Ammon's horn (tissue), 1 donor: ENCODE results near the gene ANKS6.
"Not testable (repeated sequence)": the region's sequence is repeated elsewhere in the genome, so short reads cannot be mapped to it uniquely, and the experiment has no call there.

Experiments
- DNase-seq: peaks from one replicate; pipeline ENCODE4 v3.0.0-alpha.2; 2016; ENCODE audit warnings: low spot score

Gene ANKS6

DNA sequence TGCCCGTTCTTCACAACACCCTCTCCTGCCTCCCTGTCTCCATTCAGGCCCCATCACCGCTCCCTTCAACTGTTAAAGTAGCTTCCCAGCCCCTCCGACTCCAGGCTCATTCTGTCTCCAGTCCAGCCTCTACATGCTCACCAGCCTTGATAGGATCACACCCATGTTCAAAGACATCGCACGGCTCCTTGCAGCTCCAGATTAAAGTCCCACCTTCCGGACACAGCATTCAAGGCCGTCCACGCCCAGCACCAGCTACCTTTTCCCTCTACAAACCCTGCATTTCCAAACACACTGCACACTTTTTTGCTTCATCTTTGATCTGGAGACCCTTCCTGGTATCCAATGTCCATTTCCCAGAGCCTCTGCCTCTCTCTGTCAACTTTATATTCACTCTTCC, 94.0 kb downstream of the ANKS6 start:
- no peak for DNase-seq

DNA sequence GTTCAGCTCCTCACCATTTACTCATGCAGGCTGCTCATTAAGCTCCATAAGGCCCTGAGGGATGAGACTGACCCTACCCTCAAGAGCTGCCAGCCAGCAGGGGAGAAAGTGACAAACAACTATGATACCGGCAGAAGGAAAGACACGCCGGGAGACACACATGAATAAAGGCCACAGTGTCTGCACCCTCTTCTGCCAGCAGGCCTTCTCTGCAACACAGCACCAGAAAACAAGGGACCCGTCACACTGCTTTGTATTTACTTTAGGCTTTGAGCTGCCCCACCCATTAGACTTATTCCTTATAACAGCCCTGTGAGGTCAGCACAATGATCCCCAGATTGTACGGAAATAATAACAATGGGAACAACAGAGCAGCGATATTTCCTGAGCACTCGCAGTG, 94.8 kb downstream of the ANKS6 start:
- DNase-seq = no peak

DNA sequence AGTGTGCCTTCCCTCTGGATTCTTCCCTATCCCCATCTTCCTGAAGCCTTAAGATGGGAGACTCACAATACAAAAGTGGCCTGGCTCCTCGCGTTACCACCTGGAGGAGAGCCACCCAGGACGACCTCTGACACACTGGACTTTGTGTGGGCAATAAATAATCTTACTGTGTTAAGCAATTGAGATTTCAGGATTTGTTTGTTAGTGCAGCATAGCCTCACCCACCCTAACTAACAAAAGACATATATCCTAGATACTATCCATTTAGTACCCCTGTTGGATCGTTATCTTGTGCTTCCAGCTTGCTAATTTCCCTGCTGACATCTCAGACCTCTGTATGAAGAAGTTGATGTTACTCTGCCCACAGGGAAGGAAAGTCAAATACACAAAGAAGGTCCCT, 95.6 kb downstream of the ANKS6 start:
- no peak for DNase-seq

DNA sequence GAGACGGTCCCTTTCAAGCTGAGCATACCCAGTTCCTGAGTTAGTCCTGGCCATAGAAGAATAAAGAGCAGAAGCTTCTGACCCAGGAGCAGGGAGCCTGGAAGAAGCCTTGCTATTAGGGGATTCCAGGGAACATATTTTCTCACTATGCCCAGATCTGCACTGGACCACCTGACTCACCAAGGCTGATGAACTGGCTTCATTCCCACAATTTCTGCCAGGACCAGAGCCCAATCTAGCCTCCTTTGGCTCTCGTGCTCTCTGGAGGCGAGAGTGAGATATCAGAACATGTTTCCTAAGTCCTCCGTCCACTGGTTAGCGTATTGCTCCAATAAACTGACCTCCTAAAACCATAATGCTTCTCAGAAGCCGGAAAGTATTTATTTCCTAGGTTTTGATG, 97.5 kb downstream of the ANKS6 start:
- no peak for DNase-seq

DNA sequence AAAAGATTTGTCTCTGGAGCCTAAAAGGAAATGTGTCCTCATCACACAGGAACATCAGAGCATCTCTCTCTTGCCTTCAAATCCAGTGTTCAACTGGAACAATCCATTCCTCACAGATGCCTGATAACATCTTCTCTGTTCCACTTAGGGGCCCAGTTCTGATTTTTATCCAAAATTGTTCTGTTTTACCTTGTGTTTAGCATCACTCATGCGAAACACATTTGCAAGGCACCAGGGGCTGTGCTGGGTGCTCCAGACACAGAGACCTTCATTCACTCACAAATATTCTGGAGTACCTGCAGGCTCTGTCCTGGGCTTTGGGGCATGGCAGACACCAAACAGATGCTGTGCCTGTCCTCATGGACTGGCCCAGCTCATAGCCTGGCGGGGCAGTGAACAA, 101.4 kb downstream of the ANKS6 start:
- DNase-seq = no peak

DNA sequence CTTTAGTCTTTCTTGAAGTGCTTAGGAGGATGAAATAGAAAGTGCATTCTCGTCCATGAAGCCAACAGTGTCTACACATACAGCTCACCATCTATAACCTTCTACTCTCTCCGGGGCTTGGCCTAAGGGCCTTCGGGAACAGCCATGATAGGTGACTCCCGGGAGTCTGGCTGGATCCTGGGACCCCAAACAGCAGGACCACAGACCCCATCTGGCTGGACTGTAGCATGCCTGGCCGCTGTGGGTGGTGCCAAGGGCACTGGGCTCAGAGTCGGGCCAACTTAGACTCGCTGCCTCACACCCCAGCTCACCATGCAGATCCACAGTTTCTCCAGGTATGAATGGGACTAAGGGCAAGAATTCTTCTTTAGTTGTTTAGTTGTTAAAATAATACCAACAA, 104.0 kb downstream of the ANKS6 start:
- no peak for DNase-seq

DNA sequence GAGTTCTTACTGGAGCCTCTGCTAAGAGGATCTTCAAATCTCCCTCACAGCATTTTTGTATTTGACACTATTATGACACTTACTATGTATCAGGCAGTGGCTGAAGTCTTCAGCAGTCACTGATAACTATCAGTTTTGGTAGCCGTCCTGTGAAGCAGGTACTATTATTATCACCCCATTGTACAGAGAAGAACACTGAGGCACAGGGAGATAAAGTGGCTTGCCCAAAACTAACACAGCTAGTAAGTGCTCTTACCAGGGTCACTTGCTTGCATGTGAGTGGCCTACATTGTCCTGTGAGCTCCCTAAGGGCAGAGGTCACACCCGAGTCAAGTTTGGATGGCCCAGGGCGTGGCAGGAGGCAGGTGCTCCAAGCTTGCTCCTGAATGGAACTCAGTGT, 104.5 kb downstream of the ANKS6 start:
- DNase-seq = no peak

DNA sequence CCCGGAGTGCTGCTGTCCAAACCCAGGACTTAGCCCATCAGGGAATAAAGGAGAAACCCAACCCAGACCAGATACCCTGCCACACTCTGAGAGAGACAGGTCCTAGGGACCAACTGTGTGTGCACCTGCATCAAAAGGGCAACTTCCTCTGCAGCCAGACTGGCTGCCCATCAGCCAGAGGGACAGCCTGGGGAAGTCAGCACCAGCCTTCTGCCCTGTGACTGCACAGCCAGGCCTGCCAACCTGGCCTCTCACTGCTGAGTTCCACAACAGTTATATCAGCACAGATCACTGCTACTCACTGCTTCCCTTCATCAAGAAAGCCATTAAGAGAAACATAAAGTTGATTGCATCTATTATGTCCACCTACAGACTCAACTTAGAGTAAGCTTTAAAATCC, 105.7 kb downstream of the ANKS6 start:
- no peak for DNase-seq

DNA sequence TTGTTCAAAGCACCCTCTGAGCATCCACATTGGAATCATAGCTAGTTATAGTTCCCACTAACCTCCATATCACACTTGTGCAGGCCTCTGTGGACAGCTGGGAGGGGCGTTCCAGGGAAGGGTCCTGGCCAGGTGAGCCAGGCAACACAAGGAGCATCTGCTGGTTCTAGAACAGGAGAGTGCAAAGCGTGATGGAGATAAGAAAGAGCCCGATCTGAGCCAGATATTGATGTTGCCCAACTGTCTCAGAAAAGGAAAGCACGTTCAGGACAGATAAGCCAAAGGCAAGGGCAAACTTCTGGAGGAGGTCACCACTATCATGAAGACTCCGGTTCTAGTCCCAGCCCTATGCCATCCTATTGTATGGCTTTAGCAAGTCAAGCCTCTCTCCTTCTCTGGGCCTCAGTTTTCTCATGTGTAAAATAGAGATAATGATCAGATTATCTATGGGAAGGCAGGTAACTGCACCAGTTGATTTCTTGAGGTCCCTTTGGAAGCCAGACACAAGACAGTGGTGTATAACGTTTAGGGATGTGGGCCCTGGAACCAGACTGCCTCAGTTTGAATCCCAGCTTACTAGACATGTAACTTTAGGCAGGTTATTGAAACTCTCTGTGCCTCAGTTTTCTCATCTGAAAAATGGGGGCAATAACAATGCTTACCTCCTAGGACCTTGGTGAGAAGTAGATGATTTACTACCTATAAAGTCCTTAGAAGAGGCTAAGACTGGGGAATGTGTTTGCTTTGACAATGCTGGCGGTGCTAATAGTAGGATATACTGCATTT, 107.5 kb downstream of the ANKS6 start:
- DNase-seq = no peak

DNA sequence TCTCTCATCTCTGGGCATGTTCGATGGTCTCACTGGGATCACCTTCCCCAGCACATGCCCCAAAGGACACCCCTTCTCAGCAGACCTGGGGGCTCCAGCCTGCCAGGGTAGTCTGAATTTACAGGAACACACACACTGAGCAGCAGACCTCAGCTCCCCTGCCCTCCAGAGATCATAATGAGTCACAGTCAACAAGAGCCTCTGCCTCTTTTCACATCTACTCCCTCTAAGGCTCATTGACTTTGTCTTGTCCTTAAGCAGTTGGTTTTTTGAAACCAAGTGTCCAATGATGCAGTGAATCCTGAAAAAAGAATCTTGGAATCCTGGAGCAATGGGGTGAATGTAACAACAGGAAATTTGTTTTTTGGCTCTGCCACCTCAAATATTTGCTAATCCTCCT, 108.4 kb downstream of the ANKS6 start:
- DNase-seq = no peak

DNA sequence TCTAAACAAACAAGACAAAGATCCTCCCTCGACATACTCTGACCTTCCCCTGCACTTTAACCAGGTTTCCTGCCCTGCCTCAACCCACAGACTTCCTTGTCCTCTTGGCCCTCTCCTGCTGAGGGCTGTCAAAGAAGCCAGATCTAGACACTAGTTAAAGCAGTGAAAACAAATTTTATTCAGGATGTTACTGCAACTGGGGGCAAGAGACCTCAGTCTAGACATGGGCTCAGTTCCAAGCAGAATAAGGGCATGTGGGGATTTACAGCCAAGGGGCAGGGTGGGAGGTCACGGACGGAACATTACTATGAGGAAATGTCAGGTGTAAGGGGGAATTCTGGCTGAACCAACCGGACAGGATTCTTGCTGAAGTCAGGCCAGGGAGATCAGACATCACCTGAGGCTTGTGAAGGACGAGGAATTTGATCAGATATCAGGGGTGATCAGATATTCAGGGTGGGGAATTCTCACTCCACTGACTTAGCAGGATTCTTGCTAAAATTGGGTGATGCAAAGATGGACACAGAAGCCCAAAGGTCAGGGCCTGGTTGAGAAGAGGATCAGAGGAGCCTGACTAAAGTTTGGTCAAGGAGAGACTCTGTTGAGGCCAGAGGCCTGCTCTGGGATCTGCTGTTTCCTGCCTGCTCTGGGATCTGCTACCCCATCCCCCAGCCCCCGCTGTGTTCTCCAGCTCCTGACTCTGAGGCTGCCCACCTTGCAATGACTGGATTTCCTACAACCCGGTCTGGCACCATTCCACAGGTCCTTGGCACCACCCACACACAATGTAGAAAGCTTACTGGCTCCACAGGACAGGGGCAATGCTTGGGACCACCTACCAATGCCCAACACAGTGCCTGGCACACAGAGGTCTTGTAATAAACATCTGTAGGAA, 109.1 kb downstream of the ANKS6 start:
- DNase-seq = no peak

DNA sequence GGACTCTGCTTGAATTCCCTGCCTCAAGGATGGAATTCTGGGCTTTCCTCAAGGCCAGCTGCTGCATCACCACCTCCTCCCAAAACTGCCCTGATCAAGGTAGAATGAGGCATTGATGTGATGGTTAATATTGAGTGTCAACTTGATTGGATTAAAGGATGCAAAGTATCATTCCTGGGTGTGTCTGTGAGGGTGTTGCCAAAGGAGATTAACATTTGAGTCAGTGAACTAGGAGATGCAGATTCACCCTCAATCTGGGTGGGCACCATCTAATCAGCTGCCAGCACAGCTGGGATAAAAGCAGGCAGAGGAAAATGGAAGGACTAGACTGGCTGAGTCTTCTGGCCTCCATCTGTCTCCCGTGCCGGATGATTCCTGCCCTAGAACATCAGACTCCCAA, 111.5 kb downstream of the ANKS6 start:
- not testable (repeated sequence) for DNase-seq
